Coronary artery (tissue), 2 donors: ENCODE data around the gene LRPPRC.
A peak's percentile ranks its signal among the peaks of the same experiment; 100 is the strongest.

Experiments used
- DNase-seq: peaks from one replicate; pipeline ENCODE4 v3.0.0-alpha.2; 2017; ENCODE audit warnings: low spot score
- H3K27ac ChIP-seq, 2 donors: fragments of 200-600 bp; sonication (generic); one replicate each; pipeline ENCODE4 v1.5.1; 2016 to 2019
- H3K4me3 ChIP-seq: fragments of 200-600 bp; sonication (generic); 2 replicates; pipeline ENCODE4 v1.5.1; 2016; ENCODE audit warnings: mild to moderate bottlenecking, moderate library complexity
- CTCF ChIP-seq: fragments of 200-600 bp; sonication (generic); IDR thresholded peaks from one replicate; pipeline ENCODE4 v1.5.1; 2019; ENCODE audit warnings: antibody characterized with exemption

The LRPPRC gene

GRCh38 chr2:43885132-43885632, 110.6 kb downstream of the LRPPRC start:
- no peak overlapping the region for H3K4me3 ChIP-seq
- no peak for DNase-seq
- TF ChIP-seq CTCF, result no peak
- no peak overlapping the region for H3K27ac ChIP-seq

- Histone ChIP-seq H3K27ac (no peak overlapping the region), H3K4me3 (no peak overlapping the region)
- no peak for TF ChIP-seq CTCF
- no peak for DNase-seq
These were observed 111.1 kb downstream of the LRPPRC start for GRCh38 chr2:43884689-43885088.

- H3K4me3 ChIP-seq, result no peak overlapping the region
- TF ChIP-seq CTCF, result no peak
- no peak for DNase-seq
- H3K27ac ChIP-seq, result no peak overlapping the region
These were observed 113.5 kb downstream of the LRPPRC start for GRCh38 chr2:43882312-43882711.

GRCh38 chr2:43880952-43881351, 114.8 kb downstream of the LRPPRC start:
- DNase-seq, result no peak
- no peak overlapping the region for H3K27ac ChIP-seq
- no peak overlapping the region for H3K4me3 ChIP-seq
- no peak for TF ChIP-seq CTCF

GRCh38 chr2:43880471-43880870, 115.3 kb downstream of the LRPPRC start:
- H3K27ac ChIP-seq, result no peak overlapping the region
- no peak for DNase-seq
- no peak for TF ChIP-seq CTCF
- no peak overlapping the region for H3K4me3 ChIP-seq

GRCh38 chr2:43879261-43879660, 116.5 kb downstream of the LRPPRC start:
- no peak overlapping the region for H3K27ac ChIP-seq
- no peak for TF ChIP-seq CTCF
- DNase-seq, result no peak
- H3K4me3 ChIP-seq, result no peak overlapping the region

GRCh38 chr2:43877782-43878464, 117.9 kb downstream of the LRPPRC start:
- DNase-seq, result no peak
- H3K4me3 ChIP-seq, result peak overlapping the region; percentile 1

More at GRCh38 chr2:43877782-43878464, 117.9 kb downstream of the LRPPRC start:
- no peak overlapping the region for H3K27ac ChIP-seq
- TF ChIP-seq CTCF, result peak; percentile 86
